ENCODE results near the gene TRAM2.

Gene TRAM2

DNA sequence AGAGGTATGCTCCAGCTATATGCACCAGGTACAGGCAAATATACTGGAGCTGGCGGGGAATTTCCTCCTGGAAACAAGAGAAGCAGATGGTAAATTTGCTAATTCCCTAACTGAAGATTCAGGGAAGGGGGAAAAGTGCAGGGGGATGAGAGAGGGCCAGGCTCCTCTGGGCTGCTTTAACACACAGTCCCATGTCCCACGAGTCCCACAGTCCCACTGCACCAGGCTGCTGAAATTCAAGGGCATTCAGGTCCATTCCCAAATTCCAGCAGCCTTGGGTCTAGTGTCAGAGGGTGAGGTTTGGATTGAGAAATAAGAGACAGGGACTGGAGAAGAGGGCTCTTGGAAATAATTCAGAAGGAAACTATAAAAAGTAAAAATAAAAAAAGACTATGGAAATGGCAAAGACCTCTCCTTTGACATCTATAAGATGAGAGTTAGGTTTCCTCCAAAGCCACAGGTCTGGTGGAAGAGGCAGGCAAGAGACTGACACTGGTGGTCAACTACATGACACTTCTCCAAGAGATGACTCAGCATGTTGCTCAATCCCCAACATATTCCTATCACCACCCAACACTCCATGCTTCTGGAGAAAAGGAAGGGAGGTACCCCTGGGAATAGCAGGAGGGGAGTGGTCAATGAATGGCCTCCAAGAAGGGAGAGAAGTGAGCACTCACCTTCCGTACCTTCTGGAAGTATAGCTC, 69.2 kb downstream of the TRAM2 start:
- no peak for DNase-seq (ENCODE audit: low read depth)

DNA sequence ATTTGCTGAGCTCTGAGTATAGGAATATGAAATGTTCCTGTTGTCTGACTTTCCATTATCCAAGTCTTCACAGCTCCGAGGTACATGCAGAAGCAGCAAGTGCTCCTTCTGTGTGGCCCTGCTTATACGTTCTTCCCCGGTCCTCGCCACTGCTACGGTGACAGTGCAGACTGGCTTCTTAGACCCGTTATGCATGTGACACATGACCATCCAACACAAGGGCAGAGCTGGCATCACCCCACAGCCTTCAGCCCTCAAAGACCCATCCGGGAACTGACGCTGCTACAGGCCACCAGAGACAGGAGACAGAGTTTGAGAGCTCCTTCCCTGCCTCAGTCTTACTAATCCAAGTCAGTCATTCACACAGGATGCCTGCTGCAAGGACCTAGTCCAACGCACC, 70.4 kb downstream of the TRAM2 start:
- no peak for DNase-seq (ENCODE audit: low read depth)

DNA sequence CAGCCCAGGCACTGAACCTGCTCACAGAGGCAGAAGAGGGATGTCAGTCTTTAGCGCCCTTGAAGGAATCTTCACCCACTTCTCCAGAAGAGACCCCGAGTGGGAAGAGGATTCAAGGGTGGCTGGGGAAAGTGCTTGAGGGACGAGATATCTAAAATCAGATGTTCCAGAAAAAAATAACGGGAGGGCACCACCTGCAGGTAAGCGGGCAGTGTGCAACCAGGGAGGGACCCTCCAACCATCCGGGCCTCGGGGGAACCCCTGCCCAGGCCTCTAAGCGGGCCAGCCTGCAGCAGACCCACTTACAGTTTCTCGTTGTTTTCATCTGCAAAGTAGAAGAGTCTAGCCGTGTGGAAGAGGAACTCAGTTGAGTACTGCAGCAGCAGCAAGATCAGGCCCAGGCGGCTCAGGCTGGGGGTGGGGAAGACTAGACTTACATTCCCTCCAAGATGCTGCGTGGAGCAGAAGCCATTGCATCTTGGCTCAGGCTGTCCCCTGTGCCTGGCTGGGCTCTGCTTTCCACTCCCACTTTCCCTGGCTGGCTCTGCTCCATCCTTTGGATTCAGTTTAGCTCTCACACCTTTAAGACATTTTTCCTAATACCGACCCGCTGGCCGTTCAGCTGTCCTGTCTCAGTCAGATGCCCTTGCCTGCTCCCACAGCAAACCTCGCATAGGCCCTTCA, 71.0 kb downstream of the TRAM2 start:
- no peak for DNase-seq (ENCODE audit: low read depth)

- no peak for DNase-seq (ENCODE audit: low read depth)
Observed at GRCh38 chr6:52504782-52505136, 72.1 kb downstream of the TRAM2 start.

- no peak for DNase-seq (ENCODE audit: low read depth)
Observed at GRCh38 chr6:52503851-52504781, 72.7 kb downstream of the TRAM2 start.

- DNase-seq (ENCODE audit: low read depth) = no peak
Observed at GRCh38 chr6:52503323-52503747, 73.5 kb downstream of the TRAM2 start.

- no peak for DNase-seq (ENCODE audit: low read depth)
Observed at GRCh38 chr6:52502306-52503029, 74.4 kb downstream of the TRAM2 start.

- DNase-seq (ENCODE audit: low read depth) = no peak
Observed at GRCh38 chr6:52500238-52501129, 76.4 kb downstream of the TRAM2 start.

- DNase-seq (ENCODE audit: low read depth) = no peak
Observed at GRCh38 chr6:52499681-52500236, 77.1 kb downstream of the TRAM2 start.

GRCh38 chr6:52499026-52499425, 77.8 kb downstream of the TRAM2 start:
- DNase-seq (ENCODE audit: low read depth) = no peak

DNA sequence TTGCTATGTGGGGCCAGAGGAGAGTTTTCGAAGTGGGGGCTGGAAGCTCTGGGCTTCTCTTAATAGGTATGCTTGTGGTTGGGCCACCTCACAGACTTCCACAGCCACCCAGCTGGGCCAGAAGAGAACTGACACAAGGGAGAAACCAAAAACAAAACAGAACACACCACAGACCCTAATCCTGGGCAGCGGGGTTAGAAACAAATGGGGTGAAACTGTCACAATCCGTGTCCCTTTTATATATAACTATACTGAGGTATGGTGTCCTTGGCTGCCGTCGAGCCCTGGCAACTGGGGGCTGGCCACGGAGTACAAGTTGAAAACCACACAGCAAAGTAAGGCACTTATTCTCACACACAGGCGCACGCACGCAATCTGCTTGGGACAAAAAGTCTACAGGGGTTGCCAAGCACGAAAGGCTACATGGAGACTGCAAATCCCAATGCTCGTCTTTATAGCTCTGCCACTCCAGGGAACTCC, 78.3 kb downstream of the TRAM2 start:
- no peak for DNase-seq (ENCODE audit: low read depth)

- no peak for DNase-seq (ENCODE audit: low read depth)
Observed at GRCh38 chr6:52497652-52498408, 79.0 kb downstream of the TRAM2 start.

DNA sequence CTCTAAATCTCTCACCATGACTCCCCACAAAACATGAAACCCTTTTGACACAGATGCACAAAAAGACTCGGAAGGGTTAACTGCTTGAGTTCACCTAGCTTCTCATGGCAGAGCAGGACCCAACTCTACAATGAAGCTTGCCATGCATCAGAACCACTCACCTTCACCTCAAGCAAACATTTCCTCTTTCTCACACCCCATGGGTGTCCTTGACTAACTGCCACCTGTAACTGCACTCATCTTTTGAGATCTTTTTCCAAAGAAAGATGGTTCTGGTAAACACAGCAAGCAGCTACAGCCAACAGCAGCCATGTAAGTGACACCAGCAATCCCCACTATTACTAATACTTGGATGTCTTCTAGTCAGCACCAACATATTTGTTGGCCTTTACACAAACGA, 80.2 kb downstream of the TRAM2 start:
- DNase-seq (ENCODE audit: low read depth) = no peak

DNA sequence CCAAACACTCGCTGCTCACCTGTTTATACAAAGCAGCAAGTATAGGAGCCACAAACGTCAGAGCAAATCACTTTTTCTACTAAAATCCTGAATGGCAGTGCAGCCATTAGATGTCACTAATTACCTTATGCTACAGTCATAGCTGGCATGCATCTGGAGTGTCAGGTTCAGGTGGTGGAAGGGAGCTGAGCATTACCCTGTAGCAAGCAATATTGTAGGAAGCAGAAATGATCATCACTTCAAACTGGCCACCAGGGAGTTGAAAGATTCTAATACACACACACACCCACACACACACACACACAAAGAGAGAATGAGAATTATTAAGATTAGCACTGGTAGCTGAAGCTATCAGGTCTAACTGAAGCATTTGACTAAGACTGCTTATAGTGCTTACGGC, 80.9 kb downstream of the TRAM2 start:
- DNase-seq (ENCODE audit: low read depth) = no peak

DNA sequence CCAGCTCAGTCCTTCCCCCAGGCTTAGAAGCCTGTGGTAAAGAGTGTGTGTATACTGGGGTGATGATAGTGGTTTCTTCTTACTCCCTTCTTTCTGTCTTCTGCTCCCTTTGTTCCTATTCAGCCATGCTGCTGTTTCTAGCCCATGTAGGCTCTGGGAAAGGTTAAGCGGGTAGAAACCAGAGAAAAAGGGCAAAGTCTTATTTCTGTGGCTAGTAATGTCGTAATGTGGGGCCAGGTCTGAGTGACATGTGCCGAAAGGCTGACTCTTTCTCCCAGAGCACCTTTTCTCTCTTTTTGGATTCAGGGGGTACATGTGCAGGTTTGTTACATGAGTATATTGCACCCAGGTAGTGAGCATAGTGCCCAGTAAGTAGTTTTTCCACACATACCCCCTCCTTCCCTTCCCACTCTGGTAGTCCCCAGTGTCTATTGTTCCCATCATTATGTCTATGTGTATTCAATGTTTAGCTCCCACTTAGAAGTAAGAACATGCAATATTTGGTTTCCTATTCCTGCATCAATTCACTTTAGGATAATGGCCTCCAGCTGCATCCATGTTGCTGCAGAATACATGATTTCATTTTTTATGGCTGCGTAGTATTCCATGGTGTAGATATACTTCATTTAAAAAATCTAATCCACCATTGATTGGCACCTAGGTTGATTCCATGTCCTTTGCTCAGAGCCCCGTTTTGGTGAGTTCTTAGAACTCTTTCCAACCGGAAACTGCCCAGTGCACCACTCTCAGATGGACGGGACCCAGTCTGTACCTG, 82.4 kb downstream of the TRAM2 start:
- DNase-seq (ENCODE audit: low read depth) = no peak

GRCh38 chr6:52493669-52494068, 83.2 kb downstream of the TRAM2 start:
- no peak for DNase-seq (ENCODE audit: low read depth)

- DNase-seq (ENCODE audit: low read depth) = no peak
Observed at GRCh38 chr6:52491203-52492069, 85.4 kb downstream of the TRAM2 start.

DNA sequence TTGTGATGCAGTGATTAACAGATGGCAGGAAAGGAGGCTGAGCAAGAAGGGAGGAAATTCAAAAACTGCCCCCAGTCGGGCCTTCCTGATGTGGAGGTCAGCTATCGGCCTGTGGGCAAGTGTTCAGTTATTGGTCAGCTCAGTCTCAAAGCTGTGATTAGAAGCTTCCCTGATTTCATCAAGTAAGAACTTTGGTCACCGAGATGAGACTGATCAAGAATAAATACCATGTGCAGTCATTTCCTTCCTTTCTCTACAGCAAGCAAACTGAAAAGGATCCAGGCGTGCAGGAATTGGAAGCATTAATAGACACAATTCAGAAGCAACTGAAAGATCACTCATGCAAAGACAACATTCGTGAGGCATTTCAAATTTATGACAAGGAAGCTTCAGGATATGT, 87.0 kb downstream of the TRAM2 start:
- DNase-seq (ENCODE audit: low read depth) = no peak

Data from T-helper 22 cell (primary cell).